CD4-positive, CD25-positive, alpha-beta regulatory T cell (primary cell): Measurements from ENCODE around the gene UMAD1. TPM values are rescaled to one million over a fixed set of nuclear protein-coding genes. Genes with fewer than 3 reads are reported as not detected.

ENCODE experiments used
- ATAC-seq, 2 donors: fragments of 150-1000 bp; cut with Tn5 transposase; one replicate each; pipeline ENCODE4 v1.10.0; 2021; ENCODE audit warnings: low read depth in 2 of 2, moderate number of reproducible peaks in 2 of 2, moderate library complexity in 1 of 2
- DNase-seq, 3 donors: peaks; one replicate each; pipeline versions ENCODE4 v3.0.0 to v3.0.0-alpha.2; 2012 to 2022; ENCODE audit warnings: mixed read lengths in 1 of 3
- H3K27ac ChIP-seq: one replicate; pipeline ENCODE4 v1.7.0; 2013; ENCODE audit warnings: mild to moderate bottlenecking, low read length; ENCODE audit not compliant: insufficient read depth, poor library complexity, severe bottlenecking
- H3K27me3 ChIP-seq: one replicate; pipeline ENCODE4 v1.7.0; 2013; ENCODE audit warnings: low read length; ENCODE audit not compliant: control insufficient read depth, insufficient read depth
- H3K36me3 ChIP-seq: one replicate; pipeline ENCODE4 v1.7.0; 2013; ENCODE audit warnings: mild to moderate bottlenecking, low read length, moderate library complexity; ENCODE audit not compliant: control insufficient read depth, insufficient read depth
- H3K4me1 ChIP-seq: 2 replicates; pipeline ENCODE4 v1.7.0; 2013; ENCODE audit warnings: mild to moderate bottlenecking, low read length; ENCODE audit not compliant: insufficient read depth, control insufficient read depth, poor library complexity, severe bottlenecking
- H3K4me3 ChIP-seq: one replicate; pipeline ENCODE4 v1.7.0; 2013; ENCODE audit warnings: low read depth, mild to moderate bottlenecking, low read length, moderate library complexity
- H3K9me3 ChIP-seq, 2 experiments: 1 replicate in 1 of 2; 2 replicates in 1 of 2; pipeline ENCODE4 v1.7.0; 2013; ENCODE audit warnings: low read length in 2 of 2, mild to moderate bottlenecking in 1 of 2, moderate library complexity in 1 of 2; ENCODE audit not compliant: control insufficient read depth in 2 of 2
- H3K27ac Mint-ChIP-seq, 3 donors: one replicate each; pipeline ENCODE4 v1.8.0; 2020 to 2022; ENCODE audit warnings: mild to moderate bottlenecking in 3 of 3, mixed read lengths in 3 of 3, moderate library complexity in 2 of 3
- H3K27me3 Mint-ChIP-seq: one replicate; pipeline ENCODE4 v1.8.0; 2022; ENCODE audit warnings: mild to moderate bottlenecking, mixed read lengths
- H3K36me3 Mint-ChIP-seq: one replicate; pipeline ENCODE4 v1.8.0; 2020; ENCODE audit warnings: mixed read lengths
- H3K4me1 Mint-ChIP-seq, 4 donors: one replicate each; pipeline ENCODE4 v1.8.0; 2020 to 2022; ENCODE audit warnings: mixed read lengths in 4 of 4, mild to moderate bottlenecking in 1 of 4
- H3K4me3 Mint-ChIP-seq, 4 donors: one replicate each; pipeline ENCODE4 v1.8.0; 2020 to 2022; ENCODE audit warnings: mild to moderate bottlenecking in 4 of 4, mixed read lengths in 4 of 4, moderate library complexity in 3 of 4
- H3K9me3 Mint-ChIP-seq, 7 donors: one replicate each; pipeline ENCODE4 v1.8.0; 2020 to 2022; ENCODE audit warnings: mixed read lengths in 7 of 7, mild to moderate bottlenecking in 3 of 7, moderate library complexity in 2 of 7
- polyA plus RNA-seq, 4 donors: library from polyadenylated mRNA; unstranded; fragments of 300-500 nt; fragmentation: Illumina TruSeq; gene quantifications; one replicate each; pipeline ENCODE4 v1.2.3, GENCODE V29; 2021
- total RNA-seq: library from RNA; stranded (reverse); gene quantifications from one replicate; pipeline ENCODE4 v1.2.3, GENCODE V29; 2022

Gene UMAD1
- total and polyA plus RNA-seq, 5 donors from 2014 or later, result 21.5 to 37.3 (median 31.9) TPM

DNA sequence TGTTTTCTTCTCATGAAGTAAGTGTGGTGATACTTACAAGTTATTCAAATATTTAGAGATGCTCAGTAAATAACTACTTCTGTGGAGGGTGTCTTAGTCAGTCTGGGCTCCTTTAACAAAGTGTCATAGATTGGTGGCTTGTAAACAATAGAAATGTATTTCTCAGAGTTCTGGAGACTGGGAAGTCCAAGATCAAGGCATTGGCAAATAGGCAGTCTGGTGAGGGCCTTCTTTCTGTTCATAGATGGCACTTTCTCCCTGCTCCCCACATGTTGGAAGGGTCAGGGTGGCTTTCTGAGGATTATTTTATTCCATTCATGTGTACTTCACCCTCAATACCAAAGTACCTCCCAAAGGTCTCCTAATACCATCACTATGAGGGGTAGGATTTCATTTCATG, 59.4 kb downstream of the UMAD1 start:
- Histone ChIP-seq H3K27me3 (no peaks in the 10 kb centered on the region), H3K9me3 (no peaks in the 10 kb centered on the region), H3K27ac (no peak overlapping the region), H3K4me1 (no peaks in the 10 kb centered on the region), H3K4me3 (no peak overlapping the region), H3K36me3 (no peaks in the 10 kb centered on the region)
- H3K27ac Mint-ChIP-seq, result peak overlapping the region in 1 of 3 donors; percentile 28
- H3K36me3 Mint-ChIP-seq, result peaks cover 18% of the 10 kb centered on the region
- ATAC-seq, result no peak
- H3K9me3 Mint-ChIP-seq, result no peaks in the 10 kb centered on the region
- H3K4me3 Mint-ChIP-seq, result no peak overlapping the region
- no peaks in the 10 kb centered on the region for H3K27me3 Mint-ChIP-seq
- H3K4me1 Mint-ChIP-seq, result peaks cover 14 to 38% (median 24%) of the 10 kb centered on the region in 4 donors
- DNase-seq, result no peak

DNA sequence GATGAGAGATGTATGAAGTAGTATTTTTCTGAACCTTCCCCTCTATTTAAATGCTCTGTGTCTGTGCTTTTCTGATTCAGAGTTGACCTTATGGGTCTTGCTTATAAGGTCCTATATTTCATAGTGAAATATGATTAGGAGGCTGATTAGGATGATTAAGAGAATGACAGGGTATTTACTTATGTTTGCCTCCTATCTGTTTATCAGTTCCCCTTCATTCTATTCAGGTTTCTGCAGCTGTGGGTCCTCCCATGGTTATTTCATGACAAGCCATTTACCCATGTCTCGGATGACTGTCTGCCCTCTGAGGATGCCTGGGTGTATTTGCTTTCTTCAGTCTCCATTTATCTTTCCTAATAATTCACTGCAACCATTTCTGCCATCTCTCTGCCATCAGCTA, 61.0 kb downstream of the UMAD1 start:
- H3K4me3 Mint-ChIP-seq, result peak overlapping the region in 1 of 4 donors; percentile 2
- Histone ChIP-seq H3K9me3 (no peaks in the 10 kb centered on the region), H3K27me3 (no peaks in the 10 kb centered on the region), H3K36me3 (no peaks in the 10 kb centered on the region), H3K27ac (no peak overlapping the region), H3K4me1 (no peaks in the 10 kb centered on the region), H3K4me3 (no peak overlapping the region)
- peaks cover 9% of the 10 kb centered on the region for H3K36me3 Mint-ChIP-seq
- H3K4me1 Mint-ChIP-seq, result peaks cover 20 to 38% (median 29%) of the 10 kb centered on the region in 4 donors
- DNase-seq, result no peak
- ATAC-seq, result no peak
- H3K27me3 Mint-ChIP-seq, result no peaks in the 10 kb centered on the region
- no peaks in the 10 kb centered on the region for H3K9me3 Mint-ChIP-seq
- H3K27ac Mint-ChIP-seq, result peak overlapping the region in 1 of 3 donors; percentile 7

DNA sequence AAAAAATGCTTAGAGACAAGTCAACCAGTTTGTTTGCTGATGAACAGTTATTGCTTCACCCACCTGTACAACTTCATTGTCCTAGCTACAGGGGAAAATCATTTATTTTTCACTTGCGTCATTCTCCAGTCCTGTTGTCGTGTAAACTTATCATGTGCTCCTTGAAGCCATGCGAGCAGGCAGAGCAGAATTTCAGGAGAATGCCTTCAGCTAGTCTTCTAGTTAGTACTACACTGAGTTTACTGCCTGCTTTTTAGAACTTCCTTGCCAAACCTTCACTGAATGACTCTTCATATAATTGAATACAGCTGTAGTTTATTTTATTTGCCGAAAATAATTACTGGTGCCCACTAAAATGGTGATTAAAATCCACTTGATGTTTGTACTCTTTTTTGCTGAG, 62.3 kb downstream of the UMAD1 start:
- Mint-ChIP-seq H3K4me1 (peaks cover 18 to 39% (median 26%) of the 10 kb centered on the region in 4 donors), H3K9me3 (no peaks in the 10 kb centered on the region)

DNA sequence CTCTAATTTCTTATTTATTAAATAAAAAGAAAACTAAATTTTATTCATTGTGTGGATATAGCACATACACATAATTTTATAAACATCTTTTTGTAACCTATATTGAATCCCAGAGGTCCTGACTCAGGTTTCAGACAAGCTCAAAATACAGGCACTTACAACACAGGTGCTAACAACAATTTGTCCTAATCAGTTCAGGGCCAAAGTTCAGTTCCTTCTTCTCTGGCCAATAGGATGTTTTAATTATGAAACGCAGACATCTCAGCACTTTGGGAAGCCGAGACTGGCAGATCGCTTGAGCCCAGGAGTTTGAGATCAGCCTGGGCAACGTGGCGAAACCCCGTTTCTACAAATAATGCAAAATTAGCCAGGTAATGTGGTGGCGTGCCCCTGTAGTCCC, 62.9 kb downstream of the UMAD1 start:
- Histone ChIP-seq H3K36me3 (no peaks in the 10 kb centered on the region), H3K27ac (no peak overlapping the region), H3K4me1 (no peaks in the 10 kb centered on the region), H3K4me3 (no peak overlapping the region), H3K27me3 (no peaks in the 10 kb centered on the region), H3K9me3 (no peaks in the 10 kb centered on the region)
- Mint-ChIP-seq H3K27ac (no peak overlapping the region), H3K4me1 (peaks cover 11 to 34% (median 25%) of the 10 kb centered on the region in 4 donors), H3K4me3 (no peak overlapping the region), H3K27me3 (no peaks in the 10 kb centered on the region), H3K36me3 (peaks cover 6% of the 10 kb centered on the region), H3K9me3 (no peaks in the 10 kb centered on the region)
- DNase-seq (no peak), ATAC-seq (no peak)

More for the DNA sequence above, 62.3 kb downstream of the UMAD1 start:
- Mint-ChIP-seq H3K36me3 (peaks cover 6% of the 10 kb centered on the region), H3K27ac (peak overlapping the region in 1 of 3 donors; percentile 47), H3K27me3 (no peaks in the 10 kb centered on the region), H3K4me3 (no peak overlapping the region)
- H3K9me3 ChIP-seq, result no peaks in the 10 kb centered on the region
- no peak overlapping the region for H3K27ac ChIP-seq
- no peaks in the 10 kb centered on the region for H3K36me3 ChIP-seq
- ATAC-seq (no peak), DNase-seq (no peak)
- H3K4me3 ChIP-seq, result no peak overlapping the region
- no peaks in the 10 kb centered on the region for H3K4me1 ChIP-seq
- H3K27me3 ChIP-seq, result no peaks in the 10 kb centered on the region

DNA sequence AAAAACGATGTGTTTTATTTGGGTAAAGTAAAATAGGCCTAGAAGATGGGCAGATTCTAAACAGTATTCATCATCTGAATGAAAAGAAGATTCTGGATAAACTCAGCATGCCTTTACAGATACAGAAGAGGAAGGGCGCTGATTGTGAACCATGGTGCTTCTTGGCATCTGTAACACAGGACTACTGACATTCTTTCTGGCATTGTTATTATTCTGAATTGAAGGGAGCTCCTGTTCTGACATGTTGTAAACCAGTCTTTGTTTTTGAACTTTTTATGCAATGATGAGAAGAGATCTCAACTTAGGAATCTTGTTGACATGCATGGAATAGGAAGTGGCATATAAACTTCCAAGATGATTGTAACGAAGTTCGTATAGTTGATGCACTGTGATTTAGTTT, 64.3 kb downstream of the UMAD1 start:
- no peaks in the 10 kb centered on the region for H3K9me3 ChIP-seq
- H3K4me3 Mint-ChIP-seq, result no peak overlapping the region
- H3K27me3 Mint-ChIP-seq, result no peaks in the 10 kb centered on the region
- peaks cover 15 to 29% (median 24%) of the 10 kb centered on the region in 4 donors for H3K4me1 Mint-ChIP-seq
- H3K27me3 ChIP-seq, result no peaks in the 10 kb centered on the region
- ATAC-seq (no peak), DNase-seq (no peak)
- H3K36me3 ChIP-seq, result no peaks in the 10 kb centered on the region
- H3K4me1 ChIP-seq, result no peaks in the 10 kb centered on the region
- H3K27ac Mint-ChIP-seq, result no peak overlapping the region
- H3K9me3 Mint-ChIP-seq, result no peaks in the 10 kb centered on the region
- H3K36me3 Mint-ChIP-seq, result peaks cover 6% of the 10 kb centered on the region
- no peak overlapping the region for H3K4me3 ChIP-seq
- no peak overlapping the region for H3K27ac ChIP-seq

DNA sequence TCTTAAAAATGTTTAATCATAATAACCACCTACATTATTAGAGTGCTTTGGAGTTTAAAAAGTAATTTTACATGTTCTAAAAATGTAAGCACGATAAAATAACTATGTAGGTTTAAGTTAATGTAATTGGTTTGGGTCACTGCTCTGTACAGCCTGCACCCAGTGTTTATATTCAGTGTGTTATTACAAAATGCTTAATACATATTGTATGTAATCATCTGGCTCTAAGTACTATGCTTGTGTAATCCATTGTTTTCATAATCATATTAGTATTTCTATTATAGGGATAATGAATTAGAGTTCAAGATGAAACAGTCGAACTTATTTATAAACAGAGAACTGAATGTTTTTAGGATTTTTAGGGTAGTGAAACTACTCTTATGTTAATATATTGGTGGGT, 64.8 kb downstream of the UMAD1 start:
- Histone ChIP-seq H3K9me3 (no peaks in the 10 kb centered on the region), H3K27me3 (no peaks in the 10 kb centered on the region), H3K27ac (no peak overlapping the region), H3K36me3 (no peaks in the 10 kb centered on the region), H3K4me3 (no peak overlapping the region), H3K4me1 (no peaks in the 10 kb centered on the region)
- Mint-ChIP-seq H3K36me3 (peaks cover 11% of the 10 kb centered on the region), H3K4me3 (no peak overlapping the region), H3K9me3 (no peaks in the 10 kb centered on the region), H3K27me3 (no peaks in the 10 kb centered on the region), H3K27ac (no peak overlapping the region), H3K4me1 (peaks cover 15 to 26% (median 25%) of the 10 kb centered on the region in 4 donors)
- no peak for DNase-seq
- no peak for ATAC-seq

DNA sequence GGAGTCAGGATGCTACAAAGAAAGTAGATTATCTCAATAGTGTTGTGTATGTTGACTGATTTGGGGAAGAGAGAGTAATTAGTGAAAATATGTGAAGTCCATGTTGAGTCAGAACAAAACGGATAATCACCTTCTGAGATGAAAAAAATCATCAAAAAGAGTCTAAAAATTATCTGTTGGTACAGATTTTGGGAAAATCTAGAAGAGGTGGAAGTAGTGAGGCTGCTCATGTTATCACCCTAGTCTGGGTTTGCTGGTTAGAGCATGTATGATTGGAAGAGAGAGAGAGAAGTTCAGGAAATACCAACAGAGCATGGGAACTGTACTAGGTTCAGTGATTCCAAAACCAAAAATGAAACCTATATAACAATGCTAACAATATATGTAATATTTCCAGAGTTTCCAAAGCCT, 65.6 kb downstream of the UMAD1 start:
- Histone ChIP-seq H3K4me1 (no peaks in the 10 kb centered on the region), H3K27me3 (no peaks in the 10 kb centered on the region), H3K36me3 (no peaks in the 10 kb centered on the region), H3K4me3 (no peak overlapping the region), H3K27ac (no peak overlapping the region), H3K9me3 (no peaks in the 10 kb centered on the region)
- DNase-seq, result no peak
- H3K27ac Mint-ChIP-seq, result no peak overlapping the region
- peaks cover 11% of the 10 kb centered on the region for H3K36me3 Mint-ChIP-seq
- ATAC-seq, result no peak
- no peak overlapping the region for H3K4me3 Mint-ChIP-seq
- H3K27me3 Mint-ChIP-seq, result no peaks in the 10 kb centered on the region
- H3K9me3 Mint-ChIP-seq, result no peaks in the 10 kb centered on the region
- peaks cover 11 to 27% (median 23%) of the 10 kb centered on the region in 4 donors for H3K4me1 Mint-ChIP-seq

DNA sequence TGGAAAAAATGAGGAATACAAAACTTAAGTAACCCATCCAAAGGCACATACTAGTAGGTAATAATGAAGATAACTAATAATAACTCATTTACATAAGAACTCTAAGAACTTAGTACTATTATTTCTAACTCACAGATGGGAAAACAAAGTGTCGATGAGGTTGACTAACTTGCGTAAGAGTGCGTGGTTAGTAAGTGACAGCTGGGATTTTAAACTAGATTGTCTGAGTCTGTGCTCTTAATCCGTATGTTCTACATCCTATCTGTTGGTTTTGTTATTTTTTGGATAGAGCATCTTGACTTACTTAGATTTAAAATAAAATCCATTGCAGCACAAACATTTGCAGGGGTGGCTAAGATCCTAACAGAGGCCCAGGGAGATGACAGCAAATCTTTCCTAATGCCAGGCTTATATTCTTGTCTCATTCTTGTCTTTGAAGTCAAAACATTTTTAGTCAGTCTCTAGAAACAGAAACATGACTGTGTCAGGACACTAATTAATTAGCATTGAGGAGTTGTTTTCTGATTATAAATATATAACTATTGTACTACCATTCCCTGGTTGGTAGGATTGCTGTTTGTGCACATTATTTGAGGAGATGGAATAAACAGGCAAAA, 66.1 kb downstream of the UMAD1 start:
- Mint-ChIP-seq H3K27me3 (no peaks in the 10 kb centered on the region), H3K4me3 (no peak overlapping the region), H3K27ac (no peak overlapping the region), H3K36me3 (peaks cover 11% of the 10 kb centered on the region), H3K9me3 (no peaks in the 10 kb centered on the region), H3K4me1 (peaks cover 10 to 25% (median 22%) of the 10 kb centered on the region in 4 donors)
- ATAC-seq (no peak), DNase-seq (no peak)
- Histone ChIP-seq H3K27ac (no peak overlapping the region), H3K9me3 (no peaks in the 10 kb centered on the region), H3K27me3 (no peaks in the 10 kb centered on the region), H3K4me3 (no peak overlapping the region), H3K36me3 (no peaks in the 10 kb centered on the region), H3K4me1 (no peaks in the 10 kb centered on the region)
